ENCODE measurements around the gene LUC7L2. TPM values are rescaled to one million over a fixed set of nuclear protein-coding genes. Genes with fewer than 3 reads are reported as not detected.
"Not testable (repeated sequence)": the region's sequence is repeated elsewhere in the genome, so short reads cannot be mapped to it uniquely, and the experiment has no call there.

The LUC7L2 gene
- total and polyA plus RNA-seq, 2 donors from 2014 or later = 33.0 to 97.9 TPM

GRCh38 chr7:139330333-139331030 is 29.2 kb upstream of the LUC7L2 start:
- intact Hi-C loops (cut with DNase I) = no loop called here
- TF ChIP-seq CTCF (IDR thresholded peaks at IDR 0.05; ENCODE audit: borderline replicate concordance, extremely low read depth, insufficient read depth) = no peak
- Histone ChIP-seq H3K27ac (ENCODE audit: low read depth in 2 of 2, low read length in 2 of 2) (no peak overlapping the region), H3K9ac (ENCODE audit: low read length in 3 of 3) (no peak overlapping the region), H3K27me3 (ENCODE audit: control insufficient read depth, insufficient read depth, low read length) (no peaks in the 10 kb centered on the region), H3K36me3 (ENCODE audit: control insufficient read depth in 2 of 3, insufficient read depth in 3 of 3, low read length in 3 of 3) (no peaks in the 10 kb centered on the region), H3K4me1 (ENCODE audit: control insufficient read depth in 2 of 3, insufficient read depth in 2 of 3, low read depth in 1 of 3, low read length in 3 of 3) (no peaks in the 10 kb centered on the region), H3K9me3 (ENCODE audit: control insufficient read depth in 2 of 3, insufficient read depth in 1 of 3, low read length in 3 of 3) (no peaks in the 10 kb centered on the region), H3K4me3 (ENCODE audit: low read length in 3 of 3) (no peak overlapping the region)
- DNase-seq = no peak
- no peak for FAIRE-seq

- intact Hi-C loops (cut with DNase I) = no loop called here
- DNase-seq (peak in 1 of 5 donors; percentile 8), FAIRE-seq (no peak)
- Histone ChIP-seq H3K4me3 (ENCODE audit: low read length in 3 of 3) (no peak overlapping the region), H3K4me1 (ENCODE audit: control insufficient read depth in 2 of 3, insufficient read depth in 2 of 3, low read depth in 1 of 3, low read length in 3 of 3) (no peaks in the 10 kb centered on the region), H3K27me3 (ENCODE audit: control insufficient read depth, insufficient read depth, low read length) (no peaks in the 10 kb centered on the region), H3K9me3 (ENCODE audit: control insufficient read depth in 2 of 3, insufficient read depth in 1 of 3, low read length in 3 of 3) (no peaks in the 10 kb centered on the region), H3K9ac (ENCODE audit: low read length in 3 of 3) (no peak overlapping the region), H3K36me3 (ENCODE audit: control insufficient read depth in 2 of 3, insufficient read depth in 3 of 3, low read length in 3 of 3) (no peaks in the 10 kb centered on the region), H3K27ac (ENCODE audit: low read depth in 2 of 2, low read length in 2 of 2) (no peak overlapping the region)
- TF ChIP-seq CTCF (IDR thresholded peaks at IDR 0.05; ENCODE audit: borderline replicate concordance, extremely low read depth, insufficient read depth) = no peak
These were observed 26.9 kb upstream of the LUC7L2 start for GRCh38 chr7:139332697-139333359.

GRCh38 chr7:139333443-139333842 is 26.3 kb upstream of the LUC7L2 start:
- FAIRE-seq; H3K9me3 ChIP-seq (ENCODE audit: control insufficient read depth in 2 of 3, insufficient read depth in 1 of 3, low read length in 3 of 3); H3K27ac ChIP-seq (ENCODE audit: low read depth in 2 of 2, low read length in 2 of 2); H3K36me3 ChIP-seq (ENCODE audit: control insufficient read depth in 2 of 3, insufficient read depth in 3 of 3, low read length in 3 of 3); DNase-seq; H3K4me1 ChIP-seq (ENCODE audit: control insufficient read depth in 2 of 3, insufficient read depth in 2 of 3, low read depth in 1 of 3, low read length in 3 of 3); intact Hi-C loops (cut with DNase I); H3K9ac ChIP-seq (ENCODE audit: low read length in 3 of 3); H3K27me3 ChIP-seq (ENCODE audit: control insufficient read depth, insufficient read depth, low read length); H3K4me3 ChIP-seq (ENCODE audit: low read length in 3 of 3): not testable (repeated sequence)

- intact Hi-C loops (cut with DNase I) = no loop called here
- H3K27me3 ChIP-seq (ENCODE audit: control insufficient read depth, insufficient read depth, low read length) = no peaks in the 10 kb centered on the region
- H3K9ac ChIP-seq (ENCODE audit: low read length in 3 of 3) = no peak overlapping the region
- no peak overlapping the region for H3K4me3 ChIP-seq (ENCODE audit: low read length in 3 of 3)
- no peak for TF ChIP-seq CTCF (IDR thresholded peaks at IDR 0.05; ENCODE audit: borderline replicate concordance, extremely low read depth, insufficient read depth)
- no peak overlapping the region for H3K27ac ChIP-seq (ENCODE audit: low read depth in 2 of 2, low read length in 2 of 2)
- H3K36me3 ChIP-seq (ENCODE audit: control insufficient read depth in 2 of 3, insufficient read depth in 3 of 3, low read length in 3 of 3) = no peaks in the 10 kb centered on the region
- H3K4me1 ChIP-seq (ENCODE audit: control insufficient read depth in 2 of 3, insufficient read depth in 2 of 3, low read depth in 1 of 3, low read length in 3 of 3) = no peaks in the 10 kb centered on the region
- no peaks in the 10 kb centered on the region for H3K9me3 ChIP-seq (ENCODE audit: control insufficient read depth in 2 of 3, insufficient read depth in 1 of 3, low read length in 3 of 3)
- DNase-seq (no peak), FAIRE-seq (no peak)
These were observed 25.1 kb upstream of the LUC7L2 start for GRCh38 chr7:139334399-139335150.

Measured in kidney (tissue), 14 donors.